ENCODE data around the gene RPS10.

RPS10 gene

GRCh38 chr6:34457742-34458735 is 32.2 kb upstream of the RPS10 start:
- no peak for DNase-seq (ENCODE audit: low spot score)
- Histone ChIP-seq H3K4ac (ENCODE audit: low read length) (no peak overlapping the region), H3K23ac (ENCODE audit: low read depth, low read length, poor library complexity) (no peak overlapping the region)

GRCh38 chr6:34457382-34457741 is 31.5 kb upstream of the RPS10 start:
- Histone ChIP-seq H3K4me1 (ENCODE audit: control insufficient read depth in 2 of 2, insufficient read depth in 1 of 2, low read depth in 1 of 2, low read length in 2 of 2) (peaks cover 5 to 9% of the 10 kb centered on the region in 2 donors), H3K23ac (ENCODE audit: low read depth, low read length, poor library complexity) (no peak overlapping the region), H3K4me3 (ENCODE audit: low read length in 2 of 2) (no peak overlapping the region), H3K27ac (replicated peaks; ENCODE audit: low read length) (no peak overlapping the region), H2AK5ac (ENCODE audit: low read depth, low read length) (no peak overlapping the region), H3K18ac (ENCODE audit: low read length) (peak overlapping the region; percentile 89), H2BK12ac (ENCODE audit: low read length) (no peak overlapping the region), H2BK5ac (ENCODE audit: low read length) (no peak overlapping the region), H4K8ac (ENCODE audit: low read depth, low read length) (no peak overlapping the region), H3K4ac (ENCODE audit: low read length) (no peak overlapping the region), H2BK120ac (ENCODE audit: low read depth, low read length) (no peak overlapping the region), H3K14ac (ENCODE audit: low read length) (no peak overlapping the region), H2BK15ac (ENCODE audit: low read length) (peak overlapping the region; percentile 75), H3K4me2 (ENCODE audit: insufficient read depth, low read length, poor library complexity, severe bottlenecking) (no peak overlapping the region), H3K79me1 (ENCODE audit: low read depth, low read length) (no peaks in the 10 kb centered on the region), H3K9me3 (replicated peaks in 1 of 2; ENCODE audit: control insufficient read depth in 2 of 2, insufficient read depth in 1 of 2, low read depth in 1 of 2, low read length in 2 of 2) (peaks cover 0 to under 1% of the 10 kb centered on the region in 2 donors), H2AFZ (ENCODE audit: low read length) (peak overlapping the region; percentile 83), H3K36me3 (replicated peaks in 1 of 2; ENCODE audit: control insufficient read depth in 2 of 2, insufficient read depth in 2 of 2, low read length in 2 of 2) (no peaks in the 10 kb centered on the region), H3K27me3 (ENCODE audit: control insufficient read depth in 3 of 3, insufficient read depth in 3 of 3, low read depth in 1 of 3, low read length in 3 of 3) (no peaks in the 10 kb centered on the region), H3K9ac (ENCODE audit: low read depth, low read length, poor library complexity) (no peak overlapping the region), H4K91ac (ENCODE audit: low read depth, low read length, poor library complexity) (no peak overlapping the region)
- no CpG with 5 or more reads among the region's 2 CpGs for WGBS, 2 donors (ENCODE audit: extremely low coverage in 2 of 2, insufficient read length in 2 of 2, insufficient replicate concordance in 1 of 2)
- DNase-seq (ENCODE audit: low spot score): no peak

More at GRCh38 chr6:34457742-34458735, 32.2 kb upstream of the RPS10 start:
- no peak overlapping the region for H2AK5ac ChIP-seq (ENCODE audit: low read depth, low read length)
- H3K18ac ChIP-seq (ENCODE audit: low read length): peak overlapping the region; percentile 89
- no peaks in the 10 kb centered on the region for H3K36me3 ChIP-seq (replicated peaks in 1 of 2; ENCODE audit: control insufficient read depth in 2 of 2, insufficient read depth in 2 of 2, low read length in 2 of 2)
- H4K8ac ChIP-seq (ENCODE audit: low read depth, low read length): no peak overlapping the region
- no peak overlapping the region for H3K9ac ChIP-seq (ENCODE audit: low read depth, low read length, poor library complexity)
- H3K79me1 ChIP-seq (ENCODE audit: low read depth, low read length): no peaks in the 10 kb centered on the region
- peak overlapping the region; percentile 75 for H2BK15ac ChIP-seq (ENCODE audit: low read length)
- H3K27me3 ChIP-seq (ENCODE audit: control insufficient read depth in 3 of 3, insufficient read depth in 3 of 3, low read depth in 1 of 3, low read length in 3 of 3): no peaks in the 10 kb centered on the region
- H3K4me1 ChIP-seq (ENCODE audit: control insufficient read depth in 2 of 2, insufficient read depth in 1 of 2, low read depth in 1 of 2, low read length in 2 of 2): peaks cover 9 to 12% of the 10 kb centered on the region in 2 donors
- no peak overlapping the region for H3K4me2 ChIP-seq (ENCODE audit: insufficient read depth, low read length, poor library complexity, severe bottlenecking)
- H3K27ac ChIP-seq (replicated peaks; ENCODE audit: low read length): no peak overlapping the region
- no peaks in the 10 kb centered on the region for H3K9me3 ChIP-seq (replicated peaks in 1 of 2; ENCODE audit: control insufficient read depth in 2 of 2, insufficient read depth in 1 of 2, low read depth in 1 of 2, low read length in 2 of 2)
- peak overlapping the region; percentile 83 for H2AFZ ChIP-seq (ENCODE audit: low read length)
- H2BK12ac ChIP-seq (ENCODE audit: low read length): no peak overlapping the region
- H2BK120ac ChIP-seq (ENCODE audit: low read depth, low read length): peak overlapping the region; percentile 53
- no CpG with 5 or more reads among the region's 14 CpGs for WGBS, 2 donors (ENCODE audit: extremely low coverage in 2 of 2, insufficient read length in 2 of 2, insufficient replicate concordance in 1 of 2)
- H3K14ac ChIP-seq (ENCODE audit: low read length): no peak overlapping the region
- no peak overlapping the region for H2BK5ac ChIP-seq (ENCODE audit: low read length)
- H3K4me3 ChIP-seq (ENCODE audit: low read length in 2 of 2): no peak overlapping the region
- H4K91ac ChIP-seq (ENCODE audit: low read depth, low read length, poor library complexity): no peak overlapping the region

- Histone ChIP-seq H3K27ac (replicated peaks; ENCODE audit: low read length) (no peak overlapping the region), H3K79me1 (ENCODE audit: low read depth, low read length) (no peaks in the 10 kb centered on the region), H2BK12ac (ENCODE audit: low read length) (no peak overlapping the region), H3K27me3 (ENCODE audit: control insufficient read depth in 3 of 3, insufficient read depth in 3 of 3, low read depth in 1 of 3, low read length in 3 of 3) (no peaks in the 10 kb centered on the region), H2BK120ac (ENCODE audit: low read depth, low read length) (no peak overlapping the region), H3K9me3 (replicated peaks in 1 of 2; ENCODE audit: control insufficient read depth in 2 of 2, insufficient read depth in 1 of 2, low read depth in 1 of 2, low read length in 2 of 2) (peaks cover 2 to 5% of the 10 kb centered on the region in 2 donors), H3K18ac (ENCODE audit: low read length) (no peak overlapping the region), H4K8ac (ENCODE audit: low read depth, low read length) (no peak overlapping the region), H3K14ac (ENCODE audit: low read length) (no peak overlapping the region), H2BK5ac (ENCODE audit: low read length) (no peak overlapping the region), H3K4me3 (ENCODE audit: low read length in 2 of 2) (no peak overlapping the region), H3K9ac (ENCODE audit: low read depth, low read length, poor library complexity) (no peak overlapping the region), H3K23ac (ENCODE audit: low read depth, low read length, poor library complexity) (no peak overlapping the region), H3K4ac (ENCODE audit: low read length) (no peak overlapping the region), H3K36me3 (replicated peaks in 1 of 2; ENCODE audit: control insufficient read depth in 2 of 2, insufficient read depth in 2 of 2, low read length in 2 of 2) (no peaks in the 10 kb centered on the region), H2AK5ac (ENCODE audit: low read depth, low read length) (no peak overlapping the region), H2BK15ac (ENCODE audit: low read length) (no peak overlapping the region), H3K4me1 (ENCODE audit: control insufficient read depth in 2 of 2, insufficient read depth in 1 of 2, low read depth in 1 of 2, low read length in 2 of 2) (peaks cover 5 to 7% of the 10 kb centered on the region in 2 donors), H3K4me2 (ENCODE audit: insufficient read depth, low read length, poor library complexity, severe bottlenecking) (no peak overlapping the region), H4K91ac (ENCODE audit: low read depth, low read length, poor library complexity) (no peak overlapping the region), H2AFZ (ENCODE audit: low read length) (no peak overlapping the region)
- DNase-seq (ENCODE audit: low spot score): no peak
- WGBS, 2 donors (ENCODE audit: extremely low coverage in 2 of 2, insufficient read length in 2 of 2, insufficient replicate concordance in 1 of 2): no CpG with 5 or more reads among the region's 1 CpG
Measured at GRCh38 chr6:34455831-34456230, 30.0 kb upstream of the RPS10 start.

- no CpG with 5 or more reads among the region's 1 CpG for WGBS, 2 donors (ENCODE audit: extremely low coverage in 2 of 2, insufficient read length in 2 of 2, insufficient replicate concordance in 1 of 2)
- H3K9me3 ChIP-seq (replicated peaks in 1 of 2; ENCODE audit: control insufficient read depth in 2 of 2, insufficient read depth in 1 of 2, low read depth in 1 of 2, low read length in 2 of 2): peaks cover 2 to 5% of the 10 kb centered on the region in 2 donors
Measured at GRCh38 chr6:34451192-34451591, 25.3 kb upstream of the RPS10 start.

More at GRCh38 chr6:34451192-34451591, 25.3 kb upstream of the RPS10 start:
- H2AK5ac ChIP-seq (ENCODE audit: low read depth, low read length): no peak overlapping the region
- H3K9ac ChIP-seq (ENCODE audit: low read depth, low read length, poor library complexity): no peak overlapping the region
- no peak overlapping the region for H3K4me2 ChIP-seq (ENCODE audit: insufficient read depth, low read length, poor library complexity, severe bottlenecking)
- no peak overlapping the region for H3K14ac ChIP-seq (ENCODE audit: low read length)
- no peak overlapping the region for H3K4ac ChIP-seq (ENCODE audit: low read length)
- H2AFZ ChIP-seq (ENCODE audit: low read length): no peak overlapping the region
- no peaks in the 10 kb centered on the region for H3K36me3 ChIP-seq (replicated peaks in 1 of 2; ENCODE audit: control insufficient read depth in 2 of 2, insufficient read depth in 2 of 2, low read length in 2 of 2)
- H3K79me1 ChIP-seq (ENCODE audit: low read depth, low read length): no peaks in the 10 kb centered on the region
- no peak overlapping the region for H2BK12ac ChIP-seq (ENCODE audit: low read length)
- no peak overlapping the region for H4K8ac ChIP-seq (ENCODE audit: low read depth, low read length)
- H4K91ac ChIP-seq (ENCODE audit: low read depth, low read length, poor library complexity): no peak overlapping the region
- no peak overlapping the region for H3K4me3 ChIP-seq (ENCODE audit: low read length in 2 of 2)
- H3K27me3 ChIP-seq (ENCODE audit: control insufficient read depth in 3 of 3, insufficient read depth in 3 of 3, low read depth in 1 of 3, low read length in 3 of 3): no peaks in the 10 kb centered on the region
- no peak overlapping the region for H2BK15ac ChIP-seq (ENCODE audit: low read length)
- H2BK5ac ChIP-seq (ENCODE audit: low read length): no peak overlapping the region
- no peak overlapping the region for H3K23ac ChIP-seq (ENCODE audit: low read depth, low read length, poor library complexity)
- no peak overlapping the region for H2BK120ac ChIP-seq (ENCODE audit: low read depth, low read length)
- H3K18ac ChIP-seq (ENCODE audit: low read length): no peak overlapping the region
- no peak overlapping the region for H3K27ac ChIP-seq (replicated peaks; ENCODE audit: low read length)
- no peak for DNase-seq (ENCODE audit: low spot score)
- peaks cover 0 to 4% of the 10 kb centered on the region in 2 donors for H3K4me1 ChIP-seq (ENCODE audit: control insufficient read depth in 2 of 2, insufficient read depth in 1 of 2, low read depth in 1 of 2, low read length in 2 of 2)

All from neuronal stem cell (in vitro differentiated cells).